Spleen (tissue), 11 donors: Measurements from ENCODE around the gene UBQLN4. TPM values are rescaled to one million over a fixed set of nuclear protein-coding genes. Genes with fewer than 3 reads are reported as not detected.
"Not testable (repeated sequence)": the region's sequence is repeated elsewhere in the genome, so short reads cannot be mapped to it uniquely, and the experiment has no call there.

ENCODE experiments used
- DNase-seq: peaks from one replicate; pipeline ENCODE4 v3.0.0-alpha.2; 2020
- H3K27ac ChIP-seq, 8 donors: fragments of 200-600 bp; sonication (generic) in 7 of 8; 1 replicate in 4 of 8; 2 replicates in 4 of 8; pipeline versions ENCODE4 v1.5.0 to v1.8.0; 2016 to 2021; ENCODE audit warnings: inconsistent platforms in 4 of 8, mild to moderate bottlenecking in 4 of 8, moderate library complexity in 1 of 8
- H3K27me3 ChIP-seq, 7 donors: fragments of 200-600 bp; sonication (generic) in 6 of 7; replicated peaks in 1 of 7; 1 replicate in 4 of 7; 2 replicates in 3 of 7; pipeline versions ENCODE4 v1.5.0 to v1.8.0; 2016 to 2021; ENCODE audit warnings: inconsistent platforms in 3 of 7, mild to moderate bottlenecking in 1 of 7
- H3K36me3 ChIP-seq, 6 donors: fragments of 200-600 bp; sonication (generic) in 5 of 6; 1 replicate in 4 of 6; 2 replicates in 2 of 6; pipeline versions ENCODE4 v1.5.0 to v1.8.0; 2016 to 2021; ENCODE audit warnings: inconsistent platforms in 2 of 6
- H3K4me1 ChIP-seq, 6 donors: fragments of 200-600 bp; sonication (generic) in 5 of 6; 1 replicate in 3 of 6; 2 replicates in 3 of 6; pipeline versions ENCODE4 v1.5.0 to v1.8.0; 2016 to 2021; ENCODE audit warnings: inconsistent platforms in 3 of 6
- H3K4me3 ChIP-seq, 8 donors: fragments of 200-600 bp; sonication (generic) in 7 of 8; 1 replicate in 4 of 8; 2 replicates in 4 of 8; pipeline versions ENCODE4 v1.5.0 to v1.8.0; 2016 to 2021; ENCODE audit warnings: inconsistent platforms in 4 of 8, mild to moderate bottlenecking in 4 of 8, moderate library complexity in 2 of 8
- H3K9me3 ChIP-seq, 8 donors: fragments of 200-600 bp; sonication (generic) in 7 of 8; 1 replicate in 4 of 8; 2 replicates in 4 of 8; pipeline versions ENCODE4 v1.5.0 to v1.8.0; 2016 to 2021; ENCODE audit warnings: inconsistent platforms in 4 of 8
- CTCF ChIP-seq, 11 experiments: fragments of 200-600 bp in 7 of 11; fragments of 450-650 bp in 4 of 11; sonication (generic) in 4 of 11; IDR thresholded peaks in 8 of 11; conservative IDR thresholded peaks in 3 of 11; 1 replicate in 7 of 11; 2 replicates in 4 of 11; pipeline versions ENCODE4 v1.4.0 to v1.8.0; 2016 to 2021; ENCODE audit warnings: antibody characterized with exemption in 11 of 11, inconsistent platforms in 4 of 11, mild to moderate bottlenecking in 1 of 11
- POLR2A ChIP-seq, 3 donors: fragments of 450-650 bp; IDR thresholded peaks; one replicate each; pipeline ENCODE4 v1.5.1; 2017; ENCODE audit warnings: antibody characterized with exemption in 3 of 3, mild to moderate bottlenecking in 1 of 3
- POLR2AphosphoS5 ChIP-seq, 3 donors: sonication (generic); formaldehyde crosslinking; IDR thresholded peaks; one replicate each; pipeline ENCODE4 v1.5.1; 2017; ENCODE audit warnings: antibody characterized with exemption in 3 of 3
- WGBS, 5 donors: extraction: QIAGEN DNeasy Blood & Tissue Kit in 3 of 5; methylation state at CpG; one replicate each; pipeline versions ENCODE4 v1.1.5 to v1.1.7; 2013 to 2018; 5-methylcytosine and 5-hydroxymethylcytosine counted together
- intact Hi-C: fragments of 100-400 bp; cut with DNase I; formaldehyde crosslinking; loops from one replicate; pipeline ENCODE4 v1.15.0; 2023; ENCODE audit warnings: low total_unique reads
- polyA plus RNA-seq, 3 donors: library from polyadenylated mRNA; stranded (reverse); fragments of 200-250 nt; gene quantifications; one replicate each; pipeline ENCODE4 v1.2.1, GENCODE V29; 2013
- total RNA-seq, 7 donors: library from RNA; depleted of rRNA in 3 of 7; stranded (reverse); fragments of >200 nt in 3 of 7; fragmentation: NEBNext Ultra II Directional in 4 of 7; extraction: Animal tissue kit (Norgen Biotek cat#: 25700) in 4 of 7; gene quantifications; one replicate each; pipeline versions ENCODE4 v1.1.0 to v1.2.1, GENCODE V29; 2016 to 2021
- donor health status: healthy with polysubstance abuse.
- donor health status: DM: no; HTN: no; CAD: no; lungs with moderate emphysema.
- donor health status: DM: no; HTN: no; CAD: no.
- donor health status: Bipolar disorder and iron deficiency.
- donor health status: healthy.
- donor health status: DM: no; HTN: no; CAD: no.
- donor health status: DM: yes; HTN: yes; CAD: no.

UBQLN4 gene
- total and polyA plus RNA-seq, 10 donors: 11.2 to 26.4 (median 19.5) TPM

GRCh38 chr1:156042828-156043227 is 10.8 kb downstream of the UBQLN4 start:
- WGBS, 5 donors: 90 to 98% (median 97%) methylated on average over 3 of the region's 3 CpGs
- no peak for DNase-seq

GRCh38 chr1:156034991-156035390 is 18.6 kb downstream of the UBQLN4 start:
- H3K9me3 ChIP-seq, H3K4me3 ChIP-seq, DNase-seq, H3K27ac ChIP-seq, H3K4me1 ChIP-seq, intact Hi-C loops, H3K27me3 ChIP-seq: not testable (repeated sequence)
- peaks cover 0 to 43% (median 20%) of the 10 kb centered on the region in 6 donors for H3K36me3 ChIP-seq
- 88 to 96% (median 93%) methylated on average over 4 of the region's 4 CpGs for WGBS, 5 donors

More at GRCh38 chr1:156042828-156043227, 10.8 kb downstream of the UBQLN4 start:
- TF ChIP-seq POLR2AphosphoS5 (IDR thresholded peaks at IDR 0.05) (no peak), POLR2A (IDR thresholded peaks at IDR 0.05) (no peak), CTCF (IDR thresholded peaks at IDR 0.05 in 8 of 11, conservative IDR thresholded peaks at IDR 0.05 in 3 of 11) (no peak)
- Histone ChIP-seq H3K9me3 (no peaks in the 10 kb centered on the region), H3K27ac (no peak overlapping the region), H3K36me3 (peaks cover 0 to 90% (median 44%) of the 10 kb centered on the region in 6 donors), H3K4me3 (no peak overlapping the region), H3K4me1 (no peaks in the 10 kb centered on the region), H3K27me3 (no peaks in the 10 kb centered on the region)
- intact Hi-C loops: no loop called here

- Histone ChIP-seq H3K9me3 (no peaks in the 10 kb centered on the region), H3K36me3 (peaks cover 0 to 23% (median 13%) of the 10 kb centered on the region in 6 donors), H3K27ac (no peak overlapping the region), H3K27me3 (no peaks in the 10 kb centered on the region), H3K4me3 (no peak overlapping the region), H3K4me1 (no peaks in the 10 kb centered on the region)
- no peak for DNase-seq
- TF ChIP-seq POLR2A (IDR thresholded peaks at IDR 0.05) (no peak), POLR2AphosphoS5 (IDR thresholded peaks at IDR 0.05) (no peak), CTCF (IDR thresholded peaks at IDR 0.05 in 8 of 11, conservative IDR thresholded peaks at IDR 0.05 in 3 of 11) (no peak)
- 60 to 70% (median 68%) methylated on average over 6 of the region's 6 CpGs for WGBS, 5 donors
- intact Hi-C loops: no loop called here
These were observed 20.6 kb downstream of the UBQLN4 start for GRCh38 chr1:156033011-156033410.

GRCh38 chr1:156026588-156026987 is 27.0 kb downstream of the UBQLN4 start:
- WGBS, 5 donors: 86 to 90% (median 88%) methylated on average over 4 of the region's 4 CpGs

More at GRCh38 chr1:156026588-156026987, 27.0 kb downstream of the UBQLN4 start:
- no peak overlapping the region for H3K4me3 ChIP-seq
- TF ChIP-seq CTCF (IDR thresholded peaks at IDR 0.05 in 8 of 11, conservative IDR thresholded peaks at IDR 0.05 in 3 of 11) (no peak), POLR2AphosphoS5 (IDR thresholded peaks at IDR 0.05) (no peak), POLR2A (IDR thresholded peaks at IDR 0.05) (no peak)
- no peaks in the 10 kb centered on the region for H3K9me3 ChIP-seq
- no peak overlapping the region for H3K27ac ChIP-seq
- peaks cover 0 to 6% (median 0%) of the 10 kb centered on the region in 6 donors for H3K4me1 ChIP-seq
- no peak for DNase-seq
- no peaks in the 10 kb centered on the region for H3K36me3 ChIP-seq
- no peaks in the 10 kb centered on the region for H3K27me3 ChIP-seq
- intact Hi-C loops: no loop called here
